ENCODE data around the gene CHST15. TPM values are rescaled to one million over a fixed set of nuclear protein-coding genes. Genes with fewer than 3 reads are reported as not detected.

Gene CHST15
- total and polyA plus RNA-seq, 7 experiments from 2014 or later: 0.27 to 43.3 (median 2.2) TPM

DNA sequence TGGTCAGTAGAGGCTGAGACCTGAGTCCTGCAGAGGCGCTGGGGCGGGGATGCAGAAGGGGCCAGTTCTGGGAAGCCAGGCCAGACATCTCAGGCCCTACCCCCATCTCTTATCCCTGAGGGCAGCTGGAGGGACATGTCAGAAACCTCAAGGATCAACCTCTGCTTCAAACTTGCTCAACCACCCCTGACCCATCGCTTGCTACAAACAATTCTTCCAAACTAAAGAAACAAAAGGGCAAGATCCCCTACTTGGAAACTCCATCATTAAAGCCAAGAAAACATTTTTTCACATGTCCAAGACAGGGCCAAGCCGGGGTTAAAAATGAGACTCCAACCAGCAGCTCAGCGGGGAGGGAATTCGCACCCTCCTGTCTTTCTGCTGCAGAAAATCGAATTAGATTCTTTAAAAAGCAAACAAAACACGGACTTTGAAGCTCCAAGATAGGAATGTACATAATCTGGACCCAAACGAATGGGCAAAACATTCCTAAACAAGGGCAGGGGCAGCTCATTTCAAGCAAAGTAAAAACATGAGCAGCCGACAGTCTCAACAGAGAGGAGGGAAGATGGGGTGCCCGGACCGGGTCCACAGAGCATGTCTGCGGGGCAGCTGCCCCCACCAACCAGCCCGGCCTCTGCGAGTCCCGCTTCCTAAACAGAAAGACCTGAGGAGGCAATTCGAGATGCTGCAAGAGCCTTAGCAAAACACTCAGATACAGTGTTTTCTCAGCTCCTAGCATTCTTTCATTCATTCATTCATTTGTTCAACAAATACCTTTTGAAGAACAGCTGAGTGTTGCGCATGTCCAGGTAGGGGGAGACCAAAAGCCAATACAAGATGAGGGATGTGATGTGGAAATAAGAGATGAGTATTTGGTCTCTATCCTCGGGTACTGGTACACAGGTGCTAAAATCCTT lies 44.8 kb downstream of the CHST15 start:
- DNase-seq (no peak), ATAC-seq (no peak)
- H3K27ac ChIP-seq (ENCODE audit: low read depth, low read length): no peak overlapping the region
- CTCF ChIA-PET: no interaction called here
- H3K27me3 Mint-ChIP-seq: peaks cover 0 to 17% (median 0%) of the 10 kb centered on the region in 5 donors
- H3K27me3 ChIP-seq (ENCODE audit: control insufficient read depth in 2 of 2, insufficient read depth in 2 of 2, low read length in 2 of 2): no peaks in the 10 kb centered on the region
- H3K4me3 ChIP-seq (ENCODE audit: low read length): no peak overlapping the region
- H3K9me3 Mint-ChIP-seq: peaks cover 0 to 26% (median 7%) of the 10 kb centered on the region in 11 donors
- intact Hi-C loops (cut with micrococcal nuclease): no loop called here
- H3K9me3 ChIP-seq (ENCODE audit: control insufficient read depth in 2 of 3, low read length in 3 of 3): peaks cover 0 to 5% (median 0%) of the 10 kb centered on the region in 3 experiments
- POLR2A ChIA-PET: no interaction called here
- H3K36me3 ChIP-seq (ENCODE audit: control insufficient read depth in 2 of 3, insufficient read depth in 3 of 3, low read length in 3 of 3): no peaks in the 10 kb centered on the region
- H3K4me3 Mint-ChIP-seq: no peak overlapping the region
- peaks cover 0 to 16% (median 4%) of the 10 kb centered on the region in 5 donors for H3K36me3 Mint-ChIP-seq
- no peak overlapping the region for H3K27ac Mint-ChIP-seq
- H3K4me1 Mint-ChIP-seq: peaks cover 0 to 5% (median 1%) of the 10 kb centered on the region in 7 donors
- H3K4me1 ChIP-seq (ENCODE audit: control insufficient read depth in 2 of 2, insufficient read depth in 2 of 2, low read length in 2 of 2): no peaks in the 10 kb centered on the region

DNA sequence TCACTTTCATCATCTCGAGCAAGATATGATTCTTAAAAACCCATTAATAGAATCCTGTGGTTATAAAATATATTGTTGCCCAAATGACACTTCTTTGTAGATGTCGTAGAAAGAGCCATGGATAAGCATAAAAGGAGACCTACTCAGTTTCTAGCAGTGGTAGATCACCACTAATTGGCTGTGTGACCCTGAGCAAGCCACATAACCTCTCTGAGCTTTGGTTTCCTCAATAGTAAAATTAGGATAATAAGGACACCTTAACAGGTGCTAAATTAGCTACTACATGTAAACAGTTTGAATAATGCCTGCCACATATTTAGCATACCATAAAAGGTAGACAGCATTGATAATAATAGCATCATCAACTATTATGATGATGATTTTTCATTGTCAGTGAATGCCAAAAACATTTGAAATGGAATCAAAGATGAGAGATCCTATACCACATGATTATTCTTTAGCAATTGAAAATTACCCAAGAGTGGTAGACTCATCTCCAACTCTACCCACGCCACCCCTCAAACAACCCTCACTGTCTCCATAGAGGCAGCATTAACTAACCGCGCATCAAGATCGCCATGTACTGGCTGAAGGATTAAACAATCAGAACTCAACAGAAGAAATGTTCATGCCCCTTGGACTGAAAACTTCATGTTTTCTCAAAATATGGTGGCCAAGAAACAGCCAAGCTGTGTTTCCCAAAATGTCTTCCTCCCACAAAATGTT lies 45.8 kb downstream of the CHST15 start:
- Histone ChIP-seq H3K27me3 (ENCODE audit: control insufficient read depth in 2 of 2, insufficient read depth in 2 of 2, low read length in 2 of 2) (no peaks in the 10 kb centered on the region), H3K27ac (ENCODE audit: low read depth, low read length) (no peak overlapping the region), H3K9me3 (ENCODE audit: control insufficient read depth in 2 of 3, low read length in 3 of 3) (peaks cover 0 to 5% (median 0%) of the 10 kb centered on the region in 3 experiments), H3K4me1 (ENCODE audit: control insufficient read depth in 2 of 2, insufficient read depth in 2 of 2, low read length in 2 of 2) (no peaks in the 10 kb centered on the region), H3K36me3 (ENCODE audit: control insufficient read depth in 2 of 3, insufficient read depth in 3 of 3, low read length in 3 of 3) (no peaks in the 10 kb centered on the region), H3K4me3 (ENCODE audit: low read length) (no peak overlapping the region)
- Mint-ChIP-seq H3K27me3 (peaks cover 0 to 19% (median 0%) of the 10 kb centered on the region in 5 donors), H3K4me3 (no peak overlapping the region), H3K27ac (no peak overlapping the region), H3K9me3 (peaks cover 0 to 28% (median 7%) of the 10 kb centered on the region in 11 donors), H3K36me3 (peaks cover 0 to 17% (median 5%) of the 10 kb centered on the region in 5 donors), H3K4me1 (peaks cover 4 to 12% (median 9%) of the 10 kb centered on the region in 7 donors)
- POLR2A ChIA-PET: no interaction called here
- DNase-seq (no peak), ATAC-seq (no peak)
- intact Hi-C loops (cut with micrococcal nuclease): no loop called here
- CTCF ChIA-PET: no interaction called here

DNA sequence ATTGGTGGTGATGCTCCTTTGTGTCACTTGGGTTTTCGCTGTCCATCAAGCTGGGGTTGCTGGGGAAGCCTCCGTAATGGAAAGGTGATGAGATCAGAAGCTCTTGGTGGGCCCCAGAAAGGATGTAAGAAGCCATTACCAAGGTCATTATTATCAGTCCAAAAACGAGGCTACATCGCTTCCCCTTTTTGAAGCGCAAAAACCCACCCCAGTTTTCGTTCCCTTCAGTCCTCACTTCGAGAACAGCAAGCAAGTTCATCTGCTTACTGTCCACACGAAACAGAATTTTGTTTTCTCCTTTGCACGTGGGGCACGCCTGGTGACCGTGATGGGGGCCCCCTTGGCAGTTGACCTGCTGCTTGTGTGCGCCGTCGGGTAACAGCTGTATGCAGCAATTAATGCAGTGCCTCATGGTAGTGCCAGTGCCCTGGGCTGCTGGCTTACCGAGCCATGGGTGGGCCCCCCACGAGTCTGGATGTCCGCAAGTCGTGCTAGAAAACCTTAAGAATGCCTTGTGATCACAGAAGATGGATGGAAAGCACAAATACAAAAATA lies 47.5 kb downstream of the CHST15 start:
- no peaks in the 10 kb centered on the region for H3K36me3 ChIP-seq (ENCODE audit: control insufficient read depth in 2 of 3, insufficient read depth in 3 of 3, low read length in 3 of 3)
- H3K4me3 ChIP-seq (ENCODE audit: low read length): no peak overlapping the region
- Mint-ChIP-seq H3K4me1 (peaks cover 4 to 14% (median 12%) of the 10 kb centered on the region in 7 donors), H3K4me3 (no peak overlapping the region), H3K36me3 (peaks cover 0 to 17% (median 5%) of the 10 kb centered on the region in 5 donors), H3K27me3 (peaks cover 0 to 19% (median 3%) of the 10 kb centered on the region in 5 donors), H3K9me3 (peaks cover 0 to 28% (median 7%) of the 10 kb centered on the region in 11 donors), H3K27ac (no peak overlapping the region)
- H3K9me3 ChIP-seq (ENCODE audit: control insufficient read depth in 2 of 3, low read length in 3 of 3): peaks cover 0 to 5% (median 0%) of the 10 kb centered on the region in 3 experiments
- H3K27me3 ChIP-seq (ENCODE audit: control insufficient read depth in 2 of 2, insufficient read depth in 2 of 2, low read length in 2 of 2): no peaks in the 10 kb centered on the region
- CTCF ChIA-PET: no interaction called here
- DNase-seq (no peak), ATAC-seq (no peak)
- intact Hi-C loops (cut with micrococcal nuclease): no loop called here
- no peaks in the 10 kb centered on the region for H3K4me1 ChIP-seq (ENCODE audit: control insufficient read depth in 2 of 2, insufficient read depth in 2 of 2, low read length in 2 of 2)
- no peak overlapping the region for H3K27ac ChIP-seq (ENCODE audit: low read depth, low read length)
- POLR2A ChIA-PET: no interaction called here

DNA sequence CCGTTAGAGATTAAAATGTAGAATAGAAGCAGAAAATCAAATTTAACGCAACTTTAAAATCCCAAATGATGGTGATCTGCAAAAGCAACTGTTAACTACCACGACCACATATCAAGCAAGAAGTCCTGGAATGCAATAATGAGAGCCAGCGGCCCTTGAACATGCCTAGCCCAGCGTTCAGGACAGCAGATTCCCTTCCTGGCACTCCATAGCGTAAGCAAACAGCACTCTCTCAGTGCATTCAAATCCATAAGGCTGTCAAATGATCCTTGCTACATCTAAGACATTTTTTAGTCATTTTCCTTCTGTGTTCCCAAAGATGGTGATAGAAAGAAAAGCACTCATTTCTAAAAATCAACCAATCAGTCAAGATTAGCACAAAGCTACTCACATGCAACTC lies 48.1 kb downstream of the CHST15 start:
- H3K36me3 ChIP-seq (ENCODE audit: control insufficient read depth in 2 of 3, insufficient read depth in 3 of 3, low read length in 3 of 3): no peaks in the 10 kb centered on the region
- POLR2A ChIA-PET: no interaction called here
- no peaks in the 10 kb centered on the region for H3K4me1 ChIP-seq (ENCODE audit: control insufficient read depth in 2 of 2, insufficient read depth in 2 of 2, low read length in 2 of 2)
- peaks cover 4 to 14% (median 12%) of the 10 kb centered on the region in 7 donors for H3K4me1 Mint-ChIP-seq
- H3K27me3 Mint-ChIP-seq: peaks cover 0 to 19% (median 3%) of the 10 kb centered on the region in 5 donors
- no peak for ATAC-seq
- peaks cover 0 to 17% (median 5%) of the 10 kb centered on the region in 5 donors for H3K36me3 Mint-ChIP-seq
- peaks cover 0 to 5% (median 0%) of the 10 kb centered on the region in 3 experiments for H3K9me3 ChIP-seq (ENCODE audit: control insufficient read depth in 2 of 3, low read length in 3 of 3)
- H3K27me3 ChIP-seq (ENCODE audit: control insufficient read depth in 2 of 2, insufficient read depth in 2 of 2, low read length in 2 of 2): no peaks in the 10 kb centered on the region
- CTCF ChIA-PET: no interaction called here
- no peak overlapping the region for H3K4me3 ChIP-seq (ENCODE audit: low read length)
- no peak overlapping the region for H3K27ac Mint-ChIP-seq
- H3K9me3 Mint-ChIP-seq: peaks cover 0 to 28% (median 7%) of the 10 kb centered on the region in 11 donors
- H3K4me3 Mint-ChIP-seq: no peak overlapping the region
- H3K27ac ChIP-seq (ENCODE audit: low read depth, low read length): no peak overlapping the region
- no peak for DNase-seq
- intact Hi-C loops (cut with micrococcal nuclease): no loop called here

DNA sequence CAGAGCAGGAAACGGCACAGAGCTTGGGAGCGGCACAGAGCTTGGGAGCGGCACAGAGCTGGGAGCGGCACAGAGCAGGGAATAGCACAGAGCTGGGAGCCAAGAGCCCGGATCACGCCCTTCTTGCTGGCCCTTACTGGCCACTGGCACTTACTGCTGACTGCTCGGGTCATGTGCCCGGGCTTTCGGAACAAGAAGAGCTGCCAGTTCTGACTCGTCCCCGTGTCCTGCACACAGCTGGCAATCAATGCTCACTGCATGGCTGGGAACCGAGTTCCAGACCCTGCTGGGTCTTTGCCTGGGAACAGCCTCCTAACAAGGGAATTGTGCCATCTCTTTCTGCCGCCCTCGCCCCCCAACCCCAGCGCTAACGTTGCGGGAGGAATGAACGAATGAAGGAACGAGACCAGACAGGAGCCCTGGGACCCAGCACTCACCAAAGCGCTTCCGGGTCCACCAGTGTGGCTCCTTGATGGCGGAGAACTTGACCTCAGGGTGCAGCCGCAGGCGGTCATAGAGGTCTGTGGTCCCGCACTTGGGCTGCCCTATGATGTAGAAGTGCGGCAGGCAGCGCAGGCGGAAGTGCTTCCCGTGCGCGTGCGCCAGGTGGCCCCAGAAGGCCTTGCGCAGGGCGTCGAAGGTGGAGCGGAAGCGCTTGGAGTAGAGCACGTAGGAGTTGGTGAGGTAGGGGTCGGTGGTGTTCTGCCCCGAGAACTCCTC lies 49.1 kb downstream of the CHST15 start:
- CTCF ChIA-PET: no interaction called here
- no peaks in the 10 kb centered on the region for H3K36me3 ChIP-seq (ENCODE audit: control insufficient read depth in 2 of 3, insufficient read depth in 3 of 3, low read length in 3 of 3)
- intact Hi-C loops (cut with micrococcal nuclease): no loop called here

More for the DNA sequence above, 49.1 kb downstream of the CHST15 start:
- H3K27ac Mint-ChIP-seq: peak overlapping the region in 1 of 9 donors; percentile 62
- H3K27ac ChIP-seq (ENCODE audit: low read depth, low read length): no peak overlapping the region
- H3K9me3 Mint-ChIP-seq: peaks cover 0 to 28% (median 7%) of the 10 kb centered on the region in 11 donors
- no peaks in the 10 kb centered on the region for H3K27me3 ChIP-seq (ENCODE audit: control insufficient read depth in 2 of 2, insufficient read depth in 2 of 2, low read length in 2 of 2)
- POLR2A ChIA-PET: no interaction called here
- H3K4me3 ChIP-seq (ENCODE audit: low read length): no peak overlapping the region
- no peaks in the 10 kb centered on the region for H3K4me1 ChIP-seq (ENCODE audit: control insufficient read depth in 2 of 2, insufficient read depth in 2 of 2, low read length in 2 of 2)
- peak overlapping the region in 1 of 10 donors; percentile 25 for H3K4me3 Mint-ChIP-seq
- H3K27me3 Mint-ChIP-seq: peaks cover 0 to 19% (median 3%) of the 10 kb centered on the region in 5 donors
- DNase-seq: no peak
- peaks cover 4 to 14% (median 12%) of the 10 kb centered on the region in 7 donors for H3K4me1 Mint-ChIP-seq
- ATAC-seq: no peak
- H3K36me3 Mint-ChIP-seq: peaks cover 0 to 17% (median 5%) of the 10 kb centered on the region in 5 donors
- H3K9me3 ChIP-seq (ENCODE audit: control insufficient read depth in 2 of 3, low read length in 3 of 3): peaks cover 0 to 5% (median 0%) of the 10 kb centered on the region in 3 experiments
